Raji (cell line): ENCODE results near the gene FOSB.

ENCODE experiments used
- POLR2A ChIP-seq: IDR thresholded peaks from 2 replicates; pipeline ENCODE4 v1.6.1; 2011; ENCODE audit warnings: low read depth, low read length, control low read depth; ENCODE audit not compliant: insufficient read depth

FOSB gene

DNA sequence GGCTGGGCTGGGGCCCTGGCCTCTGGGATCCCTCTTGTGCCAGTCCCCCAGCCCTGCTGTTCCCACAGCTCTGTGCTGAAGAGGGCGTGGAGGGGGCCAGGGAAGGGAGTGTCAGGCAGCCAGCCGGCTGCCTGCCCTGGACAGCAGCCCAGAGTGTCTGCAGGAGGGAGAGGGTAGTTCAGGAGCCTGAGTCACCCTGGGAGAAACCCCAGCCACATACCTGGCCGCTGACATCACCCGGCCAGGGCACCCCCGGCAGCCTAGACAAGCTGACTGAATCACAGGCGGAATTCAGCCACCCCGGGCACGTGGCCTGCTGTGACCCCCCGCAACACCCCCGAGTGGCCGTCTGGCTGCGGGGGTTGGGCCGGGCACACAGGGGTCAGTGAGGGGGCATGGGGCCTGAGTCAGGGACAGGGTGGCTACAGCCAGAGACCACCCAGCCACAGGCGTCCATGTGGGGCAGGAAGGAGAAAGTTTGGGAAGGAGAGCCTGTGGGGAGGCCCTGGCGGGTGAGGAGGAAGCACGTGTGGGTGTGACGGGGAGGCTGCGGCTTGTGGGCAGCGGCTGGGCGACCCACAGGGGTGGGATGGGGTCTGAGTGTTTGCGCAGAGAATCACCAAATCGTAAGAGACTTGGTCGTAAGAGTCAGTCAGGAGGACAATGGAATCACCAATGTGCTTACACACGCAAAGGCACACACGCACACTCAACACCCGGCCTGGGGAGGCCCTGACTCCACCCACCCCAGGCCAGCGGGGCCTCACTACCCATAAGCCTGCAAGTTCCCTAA lies 11.9 kb upstream of the FOSB start:
- TF ChIP-seq POLR2A = no peak

DNA sequence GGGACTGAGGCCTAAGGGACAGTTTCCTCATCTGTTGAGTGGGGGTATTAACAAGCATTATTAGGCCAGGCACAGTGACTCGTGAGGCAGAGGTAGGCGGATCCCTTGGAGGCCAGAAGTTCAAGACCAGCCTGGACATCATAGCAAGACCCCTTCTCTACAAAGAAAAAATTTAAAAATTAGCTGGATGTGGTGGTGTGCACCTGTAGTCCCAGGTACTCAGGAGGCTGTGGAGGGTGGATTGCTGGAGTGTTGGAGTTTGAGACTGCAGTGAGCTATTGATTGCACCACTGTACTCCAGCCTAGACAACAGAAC lies 11.3 kb upstream of the FOSB start:
- TF ChIP-seq POLR2A = no peak

- TF ChIP-seq POLR2A = no peak
These were observed 10.0 kb upstream of the FOSB start for GRCh38 chr19:45457776-45458175.

DNA sequence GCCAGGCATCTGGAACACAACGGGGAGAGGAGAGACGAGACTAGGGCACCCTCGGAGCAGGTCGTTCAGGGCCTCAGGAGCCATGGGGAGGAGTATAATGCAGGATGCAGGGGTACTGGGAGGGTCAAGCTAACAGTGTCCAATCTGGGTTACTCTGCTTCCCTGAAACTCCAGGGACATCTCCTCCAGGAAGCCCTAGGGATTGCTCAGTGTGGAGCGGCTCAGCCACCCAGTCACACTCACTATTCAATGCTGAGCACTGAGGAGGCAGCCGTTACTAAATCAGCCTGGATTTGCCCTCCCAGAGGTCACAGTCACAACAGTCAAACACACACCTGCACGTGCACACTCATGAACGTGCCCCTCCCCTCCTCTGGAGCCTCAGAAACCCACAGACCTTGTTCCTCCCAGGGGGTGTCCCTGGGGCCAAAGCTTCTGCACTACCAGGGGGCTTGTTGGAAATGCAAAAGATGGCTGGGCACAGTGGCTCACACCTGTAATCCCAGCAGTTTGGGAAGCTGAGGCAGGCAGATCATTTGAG lies 6.9 kb upstream of the FOSB start:
- TF ChIP-seq POLR2A = no peak

DNA sequence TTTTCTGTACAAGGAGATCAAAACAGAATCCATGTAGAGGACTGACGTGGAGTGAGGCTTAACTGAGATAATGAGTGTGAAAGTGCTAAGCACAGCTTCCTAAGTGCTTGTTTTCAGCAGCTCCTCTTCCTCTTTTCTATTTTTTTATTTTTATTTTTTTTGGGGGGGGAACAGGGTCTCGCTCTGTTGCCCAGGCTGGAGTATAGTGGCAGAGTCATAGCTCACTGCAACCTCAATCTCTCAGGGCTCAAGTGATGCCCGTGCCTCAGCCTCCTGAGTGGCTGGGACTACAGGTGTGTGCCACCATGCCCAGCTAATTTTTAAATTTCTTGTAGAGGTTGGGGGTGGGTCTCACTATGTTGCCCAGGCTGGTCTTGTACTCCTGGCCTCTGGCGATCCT lies 5.6 kb upstream of the FOSB start:
- TF ChIP-seq POLR2A = no peak

DNA sequence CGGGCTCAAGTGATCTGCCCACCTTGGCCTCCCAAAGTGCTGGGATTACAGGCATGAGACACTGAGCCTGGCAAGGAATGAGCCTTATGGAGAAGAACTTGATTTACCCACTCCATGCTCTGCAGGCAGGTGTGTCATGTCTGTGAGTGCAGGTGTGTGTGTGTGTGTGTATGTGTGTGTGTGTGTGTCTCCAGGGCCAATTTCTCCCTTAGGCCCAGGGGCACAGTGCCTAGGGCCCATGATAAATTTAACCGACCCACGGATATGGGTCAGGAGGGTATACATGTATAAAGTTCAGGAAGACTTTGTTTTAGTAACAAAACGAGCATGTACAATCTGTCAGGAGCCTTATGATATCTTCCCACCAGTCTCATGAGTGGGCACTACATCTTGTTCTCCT lies 4.6 kb upstream of the FOSB start:
- no peak for TF ChIP-seq POLR2A

- no peak for TF ChIP-seq POLR2A
These were observed 3.5 kb upstream of the FOSB start for GRCh38 chr19:45464274-45464673.

GRCh38 chr19:45464852-45465441 lies 2.8 kb upstream of the FOSB start:
- TF ChIP-seq POLR2A = no peak

GRCh38 chr19:45467115-45467455 lies 711 bp upstream of the FOSB start:
- TF ChIP-seq POLR2A = no peak

GRCh38 chr19:45468159-45468651 lies 409 bp downstream of the FOSB start:
- no peak for TF ChIP-seq POLR2A

DNA sequence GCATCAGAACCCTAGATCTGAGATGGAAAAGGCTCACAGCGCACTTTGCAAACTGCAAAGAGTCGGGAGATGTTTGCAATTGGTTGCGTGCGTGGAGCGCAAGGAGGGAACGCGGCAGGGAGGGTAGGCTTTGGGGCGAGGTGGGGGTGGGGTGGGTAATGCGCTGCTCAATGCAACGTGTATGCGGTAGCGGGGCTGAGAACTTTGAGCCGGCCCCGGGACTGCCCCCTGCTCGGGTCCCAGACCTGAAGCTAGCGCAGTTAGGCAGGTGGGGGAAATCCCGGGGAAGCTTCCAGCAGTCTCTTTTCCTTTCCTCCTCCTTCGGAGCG lies 971 bp downstream of the FOSB start:
- no peak for TF ChIP-seq POLR2A

DNA sequence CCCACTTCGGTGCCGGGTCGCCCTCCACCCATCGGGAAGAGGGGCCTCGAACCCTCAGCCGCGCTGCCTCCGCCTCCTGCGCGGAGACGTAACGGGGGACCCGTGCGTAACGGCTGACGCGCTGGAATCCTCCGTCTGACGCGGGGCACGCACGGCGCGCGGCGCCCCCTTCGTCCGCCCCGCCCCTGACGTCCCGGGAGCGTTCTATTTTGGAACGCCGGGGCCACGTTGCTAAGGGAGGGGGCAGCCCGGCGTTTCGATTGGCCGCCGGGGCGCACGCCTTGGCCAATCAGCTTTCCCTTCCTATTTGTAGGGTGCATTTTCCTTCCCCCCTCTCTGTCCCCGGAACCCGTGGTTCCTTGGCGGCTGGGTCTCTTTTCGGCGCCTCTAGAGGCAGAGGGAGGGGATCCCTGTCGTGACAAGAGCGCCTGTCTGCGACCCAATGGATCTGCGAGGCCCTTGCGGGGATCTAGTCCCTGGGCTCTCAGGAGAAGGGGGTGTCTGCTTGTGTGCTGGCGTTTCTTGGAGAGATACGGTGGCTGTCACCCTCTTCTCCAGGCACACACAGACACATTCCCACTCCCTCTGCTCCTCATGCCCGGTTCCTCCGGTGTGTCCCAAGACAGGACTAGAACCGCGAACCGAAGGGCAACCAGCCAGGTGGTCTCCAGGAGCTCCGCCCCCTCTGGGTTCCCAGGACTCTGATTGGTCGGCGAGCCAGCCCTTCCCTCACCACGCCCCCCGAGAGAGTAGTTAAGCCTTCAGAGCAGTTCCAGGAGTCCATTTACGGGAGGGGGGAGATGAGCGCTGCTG lies 1.5 kb downstream of the FOSB start:
- TF ChIP-seq POLR2A = peak; percentile 85

DNA sequence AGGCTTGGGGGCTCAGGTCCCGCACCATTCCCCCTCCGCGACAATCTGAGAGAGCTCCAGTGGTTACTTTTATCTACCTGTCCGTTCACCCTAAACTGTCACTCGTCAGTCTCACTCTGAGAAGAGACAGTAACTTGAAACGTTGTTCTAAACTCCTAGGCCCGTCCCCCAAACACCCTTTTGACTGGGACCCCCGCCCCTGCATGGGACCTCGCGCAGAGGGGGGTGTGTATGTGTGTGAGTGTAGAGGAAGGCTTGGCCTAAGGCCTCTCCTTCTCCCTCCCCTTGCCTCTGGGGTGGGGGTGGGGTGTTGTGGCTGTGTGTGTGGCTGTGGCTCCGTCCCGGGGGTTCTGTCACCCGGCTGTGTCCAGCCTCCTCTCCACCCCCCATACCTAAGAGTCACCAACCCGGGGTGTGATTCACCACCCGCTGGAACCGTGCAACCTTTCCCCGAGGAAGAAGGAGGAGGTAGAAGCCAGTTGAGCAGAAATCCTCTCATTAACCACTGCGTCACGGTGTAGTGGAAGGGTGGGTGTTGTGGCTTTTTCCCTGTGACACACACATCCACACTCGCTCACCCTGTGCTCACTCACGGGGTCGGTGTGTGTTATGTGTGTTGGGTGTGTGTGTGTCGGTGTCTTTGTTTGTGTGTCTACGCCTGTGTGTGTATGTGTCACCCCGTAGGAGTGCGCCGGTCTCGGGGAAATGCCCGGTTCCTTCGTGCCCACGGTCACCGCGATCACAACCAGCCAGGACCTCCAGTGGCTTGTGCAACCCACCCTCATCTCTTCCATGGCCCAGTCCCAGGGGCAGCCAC lies 2.4 kb downstream of the FOSB start:
- TF ChIP-seq POLR2A = no peak

DNA sequence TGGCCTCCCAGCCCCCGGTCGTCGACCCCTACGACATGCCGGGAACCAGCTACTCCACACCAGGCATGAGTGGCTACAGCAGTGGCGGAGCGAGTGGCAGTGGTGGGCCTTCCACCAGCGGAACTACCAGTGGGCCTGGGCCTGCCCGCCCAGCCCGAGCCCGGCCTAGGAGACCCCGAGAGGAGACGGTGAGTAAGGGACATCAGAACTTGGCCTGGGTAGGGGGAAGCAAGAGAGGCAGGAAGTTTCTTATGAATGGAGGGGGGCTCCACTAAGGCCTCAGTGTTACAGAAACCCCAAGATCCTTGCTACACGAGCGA lies 2.9 kb downstream of the FOSB start:
- TF ChIP-seq POLR2A = no peak
